Colonic mucosa (tissue), 4 donors: ENCODE data around the gene TTC31. TPM values are rescaled to one million over a fixed set of nuclear protein-coding genes. Genes with fewer than 3 reads are reported as not detected.
A peak's percentile ranks its signal among the peaks of the same experiment; 100 is the strongest.

Source experiments
- DNase-seq: peaks from one replicate; pipeline ENCODE4 v3.0.0-alpha.2; 2020
- H3K27ac ChIP-seq: fragments of 200-600 bp; one replicate; pipeline ENCODE4 v1.8.0; 2021
- H3K27me3 ChIP-seq: fragments of 200-600 bp; one replicate; pipeline ENCODE4 v1.8.0; 2021
- H3K36me3 ChIP-seq: fragments of 200-600 bp; one replicate; pipeline ENCODE4 v1.8.0; 2021
- H3K4me1 ChIP-seq: fragments of 200-600 bp; one replicate; pipeline ENCODE4 v1.8.0; 2021; ENCODE audit warnings: mild to moderate bottlenecking
- H3K4me3 ChIP-seq: fragments of 200-600 bp; one replicate; pipeline ENCODE4 v1.8.0; 2021
- H3K9ac ChIP-seq, 2 donors: one replicate each; pipeline ENCODE4 v1.7.0; 2013; ENCODE audit warnings: control low read depth in 2 of 2, low read depth in 2 of 2, low read length in 2 of 2
- H3K9me3 ChIP-seq: fragments of 200-600 bp; one replicate; pipeline ENCODE4 v1.8.0; 2021
- intact Hi-C: fragments of 100-400 bp; cut with DNase I; formaldehyde crosslinking; loops from one replicate; pipeline ENCODE4 v1.14.1; 2022
- total RNA-seq, 2 donors: library from RNA; stranded (reverse); fragmentation: NEBNext Ultra II Directional in 1 of 2; extraction: Animal tissue kit (Norgen Biotek cat#: 25700) in 1 of 2; gene quantifications; one replicate each; pipeline ENCODE4 v1.2.1, GENCODE V29; 2021
- TF ChIP-seq, protein P1 (sequence below): fragments of 200-600 bp; IDR thresholded peaks from one replicate; pipeline ENCODE4 v1.8.0; 2022; ENCODE audit warnings: antibody characterized with exemption, mild to moderate bottlenecking
- donor health status: healthy.
- donor health status: DM: no; HTN: no; CAD: no.
- donor health status: DM: no; HTN: no; CAD: no.

Gene TTC31
- total RNA-seq, 2 donors from 2014 or later: 23.3 to 25.2 TPM

GRCh38 chr2:74532222-74532621 lies 49.3 kb downstream of the TTC31 start:
- no peaks in the 10 kb centered on the region for H3K4me1 ChIP-seq
- H3K27me3 ChIP-seq: no peaks in the 10 kb centered on the region
- no peak overlapping the region for H3K27ac ChIP-seq
- intact Hi-C loops: loop anchor here (5.0 kb wide), 1 partner anchor 50 kb away; the partner anchor contains the start of genes CCDC142 and TTC31
- TF ChIP-seq, protein P1, sequence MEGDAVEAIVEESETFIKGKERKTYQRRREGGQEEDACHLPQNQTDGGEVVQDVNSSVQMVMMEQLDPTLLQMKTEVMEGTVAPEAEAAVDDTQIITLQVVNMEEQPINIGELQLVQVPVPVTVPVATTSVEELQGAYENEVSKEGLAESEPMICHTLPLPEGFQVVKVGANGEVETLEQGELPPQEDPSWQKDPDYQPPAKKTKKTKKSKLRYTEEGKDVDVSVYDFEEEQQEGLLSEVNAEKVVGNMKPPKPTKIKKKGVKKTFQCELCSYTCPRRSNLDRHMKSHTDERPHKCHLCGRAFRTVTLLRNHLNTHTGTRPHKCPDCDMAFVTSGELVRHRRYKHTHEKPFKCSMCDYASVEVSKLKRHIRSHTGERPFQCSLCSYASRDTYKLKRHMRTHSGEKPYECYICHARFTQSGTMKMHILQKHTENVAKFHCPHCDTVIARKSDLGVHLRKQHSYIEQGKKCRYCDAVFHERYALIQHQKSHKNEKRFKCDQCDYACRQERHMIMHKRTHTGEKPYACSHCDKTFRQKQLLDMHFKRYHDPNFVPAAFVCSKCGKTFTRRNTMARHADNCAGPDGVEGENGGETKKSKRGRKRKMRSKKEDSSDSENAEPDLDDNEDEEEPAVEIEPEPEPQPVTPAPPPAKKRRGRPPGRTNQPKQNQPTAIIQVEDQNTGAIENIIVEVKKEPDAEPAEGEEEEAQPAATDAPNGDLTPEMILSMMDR: peak; percentile 22
- peaks cover under 1% of the 10 kb centered on the region for H3K36me3 ChIP-seq
- no peak for DNase-seq
- no peak overlapping the region for H3K9ac ChIP-seq
- no peak overlapping the region for H3K4me3 ChIP-seq
- no peaks in the 10 kb centered on the region for H3K9me3 ChIP-seq

DNA sequence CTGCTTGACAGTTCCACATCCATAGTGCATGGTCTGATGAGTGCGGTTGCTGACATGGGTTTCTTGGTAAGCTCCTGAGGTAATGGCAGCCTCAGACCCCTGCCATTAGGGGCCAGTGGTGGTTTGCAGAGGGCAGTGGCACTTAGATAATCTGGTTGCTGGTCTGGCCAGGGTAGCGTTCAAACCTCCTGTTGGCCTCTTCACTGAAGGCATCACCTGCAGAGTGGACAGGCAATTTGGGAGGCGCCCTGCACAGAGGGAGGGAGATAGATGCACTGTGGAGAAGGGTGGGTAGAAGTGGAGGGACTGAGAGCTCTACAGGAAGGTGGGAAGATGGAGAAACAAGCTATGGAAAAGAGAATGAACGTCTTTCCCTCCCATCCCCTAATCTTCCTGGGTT lies 50.6 kb downstream of the TTC31 start:
- intact Hi-C loops: loop anchor here (5.0 kb wide), 1 partner anchor 51 kb away; the partner anchor contains the start of genes CCDC142 and TTC31
- TF ChIP-seq, protein P1: no peak
- no peak overlapping the region for H3K27ac ChIP-seq
- H3K9ac ChIP-seq: no peak overlapping the region
- no peak for DNase-seq
- no peaks in the 10 kb centered on the region for H3K4me1 ChIP-seq
- H3K36me3 ChIP-seq: no peaks in the 10 kb centered on the region
- no peaks in the 10 kb centered on the region for H3K27me3 ChIP-seq
- H3K9me3 ChIP-seq: no peaks in the 10 kb centered on the region
- no peak overlapping the region for H3K4me3 ChIP-seq

DNA sequence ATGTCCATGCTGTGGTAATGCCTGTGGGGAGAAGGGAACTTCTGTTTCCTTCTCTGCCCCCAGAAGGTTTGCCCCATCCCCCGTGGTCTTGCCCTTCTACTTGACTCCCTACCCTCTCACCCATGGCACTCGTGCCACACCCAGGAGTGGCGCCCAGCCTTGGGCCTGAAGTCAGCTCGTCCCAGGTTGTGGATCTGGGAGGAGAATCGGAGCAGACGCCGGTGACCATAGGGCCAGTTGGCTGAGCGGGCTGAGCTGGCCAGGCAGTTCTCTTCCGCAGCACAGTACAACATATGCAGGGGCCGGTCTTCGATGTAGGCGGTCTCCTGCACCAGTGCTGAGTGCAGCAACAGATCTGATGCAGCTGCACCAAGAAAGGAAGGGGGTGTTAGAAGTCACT lies 51.5 kb downstream of the TTC31 start:
- TF ChIP-seq, protein P1: no peak
- intact Hi-C loops: loop anchor here (5.0 kb wide), 1 partner anchor 52 kb away; the partner anchor contains the start of genes CCDC142 and TTC31

GRCh38 chr2:74535440-74535965 lies 52.6 kb downstream of the TTC31 start:
- TF ChIP-seq, protein P1: no peak
- H3K36me3 ChIP-seq: no peaks in the 10 kb centered on the region
- H3K9ac ChIP-seq: no peak overlapping the region
- no peaks in the 10 kb centered on the region for H3K4me1 ChIP-seq
- H3K4me3 ChIP-seq: no peak overlapping the region
- no peaks in the 10 kb centered on the region for H3K27me3 ChIP-seq
- H3K27ac ChIP-seq: no peak overlapping the region
- no peak for DNase-seq
- no peaks in the 10 kb centered on the region for H3K9me3 ChIP-seq
- intact Hi-C loops: no loop called here

More for the DNA sequence above, 51.5 kb downstream of the TTC31 start:
- Histone ChIP-seq H3K9me3 (no peaks in the 10 kb centered on the region), H3K27ac (no peak overlapping the region), H3K4me1 (no peaks in the 10 kb centered on the region), H3K4me3 (no peak overlapping the region), H3K36me3 (no peaks in the 10 kb centered on the region), H3K9ac (no peak overlapping the region), H3K27me3 (no peaks in the 10 kb centered on the region)
- DNase-seq: no peak

GRCh38 chr2:74536166-74536950 lies 53.5 kb downstream of the TTC31 start:
- intact Hi-C loops: no loop called here
- DNase-seq: no peak
- Histone ChIP-seq H3K9ac (no peak overlapping the region), H3K27me3 (no peaks in the 10 kb centered on the region), H3K4me3 (no peak overlapping the region), H3K36me3 (no peaks in the 10 kb centered on the region), H3K4me1 (no peaks in the 10 kb centered on the region), H3K27ac (no peak overlapping the region), H3K9me3 (no peaks in the 10 kb centered on the region)
- TF ChIP-seq, protein P1: no peak
